ENCODE measurements around the gene PTPN1. TPM values are rescaled to one million over a fixed set of nuclear protein-coding genes. Genes with fewer than 3 reads are reported as not detected.

The PTPN1 gene
- total RNA-seq, 2 experiments from 2014 or later, result 82.3 to 82.8 TPM

DNA sequence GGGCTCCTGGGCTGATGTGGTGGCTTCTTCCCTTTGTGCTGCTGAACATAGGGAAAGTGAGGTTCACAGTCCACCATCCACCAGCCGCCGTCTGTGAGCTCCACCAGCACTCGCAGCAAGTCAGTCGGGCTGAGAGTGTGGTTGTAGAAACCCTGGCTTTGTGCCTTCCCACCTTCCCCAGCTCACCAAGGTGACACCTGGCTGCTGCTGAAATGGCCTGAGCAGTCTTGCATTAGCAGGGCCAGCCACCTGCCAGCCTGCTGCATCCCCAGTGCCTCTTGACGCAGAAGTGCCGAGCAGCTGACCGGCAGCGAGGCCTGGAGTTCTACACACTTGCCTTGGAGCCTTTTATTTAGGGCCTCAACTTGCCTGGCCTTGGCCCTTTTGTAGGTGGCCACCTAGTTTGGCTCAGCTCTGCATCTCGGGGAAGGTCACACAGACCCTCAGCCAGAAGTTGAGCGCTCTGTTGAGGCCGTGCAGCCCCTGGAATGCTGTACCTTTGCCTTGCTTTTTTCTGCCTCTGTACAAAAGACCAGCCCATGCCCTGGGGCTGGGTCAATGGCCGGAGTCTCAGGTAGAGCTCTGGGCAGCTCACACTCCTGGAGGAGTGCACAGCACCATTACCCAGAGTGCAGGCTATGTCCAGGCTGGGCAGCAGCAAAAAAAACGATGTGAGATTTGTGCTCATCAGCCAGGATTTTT, 76.5 kb downstream of the PTPN1 start:
- peaks cover 62% of the 10 kb centered on the region for H3K36me3 Mint-ChIP-seq (ENCODE audit: low read depth)
- POLR2A ChIA-PET, result interaction anchor here (1.6 kb wide), 1 partner anchor 103 kb away, joined by 3 read pairs; no protein-coding TSS in a partner anchor

DNA sequence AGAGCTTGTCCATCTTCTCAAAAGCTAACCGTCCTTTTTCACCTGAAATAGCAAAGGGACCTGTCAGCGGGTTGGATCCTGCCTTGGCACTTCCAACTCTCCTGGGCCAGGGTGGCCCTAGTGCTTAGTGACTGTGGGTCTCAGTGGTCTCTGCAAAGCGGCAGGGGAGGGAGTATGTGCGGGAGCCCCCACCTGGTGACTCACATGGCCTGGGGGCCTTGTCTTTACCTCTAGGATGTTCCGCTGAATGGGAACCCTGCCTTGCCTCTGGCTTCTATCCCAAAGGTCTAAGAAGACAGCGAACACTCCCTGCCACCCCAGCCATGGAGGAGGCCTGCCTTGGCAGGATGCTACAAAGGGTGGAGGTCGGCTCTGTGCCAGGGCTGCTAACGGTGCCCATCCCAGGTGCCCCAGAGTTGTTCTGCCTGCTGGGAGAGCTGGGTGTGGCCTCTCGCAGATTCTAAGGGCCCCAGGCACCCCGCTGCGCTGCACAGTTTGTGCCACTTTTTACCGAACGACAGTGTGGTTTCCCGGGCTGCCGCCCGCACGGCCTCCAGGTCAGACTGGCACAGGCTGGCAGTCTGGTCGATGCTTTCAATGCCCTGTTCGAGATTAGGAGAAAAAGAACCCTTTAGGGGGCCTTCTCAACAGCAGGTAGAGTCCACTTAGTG, 77.2 kb downstream of the PTPN1 start:
- TF ChIP-seq, protein P1, sequence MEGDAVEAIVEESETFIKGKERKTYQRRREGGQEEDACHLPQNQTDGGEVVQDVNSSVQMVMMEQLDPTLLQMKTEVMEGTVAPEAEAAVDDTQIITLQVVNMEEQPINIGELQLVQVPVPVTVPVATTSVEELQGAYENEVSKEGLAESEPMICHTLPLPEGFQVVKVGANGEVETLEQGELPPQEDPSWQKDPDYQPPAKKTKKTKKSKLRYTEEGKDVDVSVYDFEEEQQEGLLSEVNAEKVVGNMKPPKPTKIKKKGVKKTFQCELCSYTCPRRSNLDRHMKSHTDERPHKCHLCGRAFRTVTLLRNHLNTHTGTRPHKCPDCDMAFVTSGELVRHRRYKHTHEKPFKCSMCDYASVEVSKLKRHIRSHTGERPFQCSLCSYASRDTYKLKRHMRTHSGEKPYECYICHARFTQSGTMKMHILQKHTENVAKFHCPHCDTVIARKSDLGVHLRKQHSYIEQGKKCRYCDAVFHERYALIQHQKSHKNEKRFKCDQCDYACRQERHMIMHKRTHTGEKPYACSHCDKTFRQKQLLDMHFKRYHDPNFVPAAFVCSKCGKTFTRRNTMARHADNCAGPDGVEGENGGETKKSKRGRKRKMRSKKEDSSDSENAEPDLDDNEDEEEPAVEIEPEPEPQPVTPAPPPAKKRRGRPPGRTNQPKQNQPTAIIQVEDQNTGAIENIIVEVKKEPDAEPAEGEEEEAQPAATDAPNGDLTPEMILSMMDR (IDR thresholded peaks at IDR 0.05), result no peak
- no peaks in the 10 kb centered on the region for H3K9me3 Mint-ChIP-seq
- no peak overlapping the region for H3K4me3 Mint-ChIP-seq
- H3K4me1 ChIP-seq (ENCODE audit: insufficient read depth, low read length), result peaks cover 4% of the 10 kb centered on the region
- peaks cover 55% of the 10 kb centered on the region for H3K36me3 Mint-ChIP-seq (ENCODE audit: low read depth)
- no peak overlapping the region for H3K27ac Mint-ChIP-seq
- H3K27ac ChIP-seq (ENCODE audit: low read depth in 1 of 2, low read length in 2 of 2), result no peak overlapping the region
- H3K27me3 ChIP-seq (ENCODE audit: control insufficient read depth in 1 of 2, insufficient read depth in 2 of 2, low read length in 2 of 2), result no peaks in the 10 kb centered on the region
- no peak for DNase-seq
- peaks cover 47% of the 10 kb centered on the region for H3K36me3 ChIP-seq (ENCODE audit: insufficient read depth, low read length)
- no peaks in the 10 kb centered on the region for H3K27me3 Mint-ChIP-seq
- ChIA-PET POLR2A (interaction anchor here (1.6 kb wide), 2 partner anchors 104 kb away, joined by 3 read pairs; no protein-coding TSS in a partner anchor), CTCF (interaction anchor here (0.8 to 1.7 kb wide), 5 partner anchors 12 to 402 kb away, joined by 3 to 7 read pairs (median 4); no protein-coding TSS in a partner anchor)
- H3K4me3 ChIP-seq (ENCODE audit: low read length), result no peak overlapping the region
- ATAC-seq (ENCODE audit: poor library complexity), result no peak
- intact Hi-C loops (cut with DNase I, micrococcal nuclease), result no loop called here
- H3K9me3 ChIP-seq (ENCODE audit: control insufficient read depth in 1 of 2, insufficient read depth in 1 of 2, low read length in 2 of 2), result no peaks in the 10 kb centered on the region
- peaks cover 6% of the 10 kb centered on the region for H3K4me1 Mint-ChIP-seq (ENCODE audit: low read depth)

More for the DNA sequence above, 76.5 kb downstream of the PTPN1 start:
- intact Hi-C loops (cut with DNase I, micrococcal nuclease), result no loop called here
- Histone ChIP-seq H3K36me3 (ENCODE audit: insufficient read depth, low read length) (peaks cover 55% of the 10 kb centered on the region), H3K4me1 (ENCODE audit: insufficient read depth, low read length) (peaks cover 4% of the 10 kb centered on the region), H3K4me3 (ENCODE audit: low read length) (no peak overlapping the region), H3K27me3 (ENCODE audit: control insufficient read depth in 1 of 2, insufficient read depth in 2 of 2, low read length in 2 of 2) (no peaks in the 10 kb centered on the region), H3K27ac (ENCODE audit: low read depth in 1 of 2, low read length in 2 of 2) (no peak overlapping the region), H3K9me3 (ENCODE audit: control insufficient read depth in 1 of 2, insufficient read depth in 1 of 2, low read length in 2 of 2) (no peaks in the 10 kb centered on the region)
- TF ChIP-seq, protein P1 (IDR thresholded peaks at IDR 0.05), result no peak
- H3K9me3 Mint-ChIP-seq, result no peaks in the 10 kb centered on the region
- H3K27ac Mint-ChIP-seq, result peak overlapping the region; percentile 33
- H3K4me3 Mint-ChIP-seq, result no peak overlapping the region
- peaks cover 6% of the 10 kb centered on the region for H3K4me1 Mint-ChIP-seq (ENCODE audit: low read depth)
- no peaks in the 10 kb centered on the region for H3K27me3 Mint-ChIP-seq
- no peak for ATAC-seq (ENCODE audit: poor library complexity)
- no peak for DNase-seq
- CTCF ChIA-PET, result interaction anchor here (0.8 to 1.7 kb wide), 2 partner anchors 12 to 103 kb away, joined by 4 to 7 read pairs; no protein-coding TSS in a partner anchor

DNA sequence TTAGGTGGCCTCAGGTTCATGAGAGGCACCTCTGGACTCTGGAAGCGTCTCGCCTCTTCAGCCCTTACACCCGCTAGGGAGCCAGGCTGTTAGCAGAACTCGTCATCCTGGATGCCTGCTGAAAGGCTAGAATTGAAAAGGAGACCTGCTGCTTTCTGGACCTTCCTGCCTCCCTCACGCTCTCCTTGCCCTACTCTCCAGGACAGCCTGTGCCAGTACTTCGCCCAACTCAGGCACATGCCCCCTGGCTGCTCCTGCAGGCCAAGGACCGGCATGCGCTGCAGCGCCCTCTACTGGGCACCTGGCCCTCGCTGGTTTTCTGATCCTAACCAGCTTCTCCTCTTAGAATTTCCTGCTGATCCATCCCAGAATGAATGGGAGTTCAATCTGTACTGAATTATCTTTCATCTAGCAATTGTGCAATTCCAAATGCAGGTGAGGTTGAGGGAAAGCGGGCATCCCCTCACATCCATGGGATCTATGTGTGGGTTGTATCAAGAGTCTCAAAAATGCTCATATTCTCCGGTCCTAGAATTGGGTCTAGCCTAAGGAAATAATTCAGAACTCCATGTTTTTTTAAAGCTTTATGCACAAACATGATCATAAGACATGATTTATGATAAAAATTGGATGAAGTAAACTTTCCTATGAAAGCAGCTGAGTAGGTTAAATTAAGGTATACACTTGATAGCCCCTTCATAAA, 78.0 kb downstream of the PTPN1 start:
- peak overlapping the region; percentile 25 for H3K27ac Mint-ChIP-seq
- DNase-seq (peak; percentile 62 to 83 (median 68)), ATAC-seq (ENCODE audit: poor library complexity) (peak; percentile 79)
- Histone ChIP-seq H3K27me3 (ENCODE audit: control insufficient read depth in 1 of 2, insufficient read depth in 2 of 2, low read length in 2 of 2) (no peaks in the 10 kb centered on the region), H3K4me3 (ENCODE audit: low read length) (no peak overlapping the region), H3K36me3 (ENCODE audit: insufficient read depth, low read length) (peaks cover 40% of the 10 kb centered on the region), H3K4me1 (ENCODE audit: insufficient read depth, low read length) (peaks cover 4% of the 10 kb centered on the region), H3K9me3 (ENCODE audit: control insufficient read depth in 1 of 2, insufficient read depth in 1 of 2, low read length in 2 of 2) (no peaks in the 10 kb centered on the region), H3K27ac (ENCODE audit: low read depth in 1 of 2, low read length in 2 of 2) (no peak overlapping the region)
- no peaks in the 10 kb centered on the region for H3K27me3 Mint-ChIP-seq
- peaks cover 47% of the 10 kb centered on the region for H3K36me3 Mint-ChIP-seq (ENCODE audit: low read depth)
- intact Hi-C loops (cut with DNase I, micrococcal nuclease), result no loop called here
- H3K4me1 Mint-ChIP-seq (ENCODE audit: low read depth), result peaks cover 6% of the 10 kb centered on the region
- no peaks in the 10 kb centered on the region for H3K9me3 Mint-ChIP-seq
- POLR2A ChIA-PET, result interaction anchor here (0.7 to 1.6 kb wide), 2 partner anchors 104 to 119 kb away, joined by 3 read pairs; no protein-coding TSS in a partner anchor
- CTCF ChIA-PET, result interaction anchor here (0.5 to 1.7 kb wide), 23 partner anchors 11 to 499 kb away, joined by 3 to 11 read pairs (median 3); partner anchors contain the start of gene PTPN1
- TF ChIP-seq, protein P1 (IDR thresholded peaks at IDR 0.05), result peak; percentile 94
- H3K4me3 Mint-ChIP-seq, result no peak overlapping the region

Measured in CD4-positive, alpha-beta T cell (primary cell).